GM12878 (cell line): Measurements from ENCODE around the gene IFITM1. TPM values are rescaled to one million over a fixed set of nuclear protein-coding genes. Genes with fewer than 3 reads are reported as not detected.

Experiments
- CREM ChIP-seq: IDR thresholded peaks from 2 replicates; pipeline ENCODE4 v1.6.1; 2014; ENCODE audit warnings: antibody characterized with exemption, low read depth
- CTCF ChIP-seq, 3 experiments: IDR thresholded peaks in 2 of 3; conservative IDR thresholded peaks in 1 of 3; 2 replicates each; pipeline ENCODE4 v1.5.1; 2011; ENCODE audit warnings: low read depth in 3 of 3, low read length in 3 of 3, mild to moderate bottlenecking in 3 of 3, control low read depth in 2 of 3, moderate library complexity in 2 of 3, inconsistent platforms in 1 of 3, mixed read lengths in 1 of 3; ENCODE audit not compliant: control insufficient read depth in 2 of 3, insufficient read depth in 1 of 3; ENCODE audit errors: extremely low read depth in 1 of 3
- HDAC6 ChIP-seq: fragments of 200-600 bp; sonication (generic); IDR thresholded peaks from one replicate; pipeline ENCODE4 v1.8.0; 2017; ENCODE audit warnings: antibody characterized with exemption; ENCODE audit not compliant: unreplicated experiment
- NBN ChIP-seq: fragments of 450-650 bp; IDR thresholded peaks from 2 replicates; pipeline ENCODE4 v1.6.1; 2016
- NFYB ChIP-seq: IDR thresholded peaks from 2 replicates; pipeline ENCODE4 v1.6.1; 2011; ENCODE audit warnings: low read depth, mild to moderate bottlenecking, low read length, improper control_type of control experiment, moderate library complexity; ENCODE audit not compliant: insufficient read depth
- RAD51 ChIP-seq: fragments of 450-650 bp; IDR thresholded peaks from 2 replicates; pipeline ENCODE4 v1.6.1; 2016; ENCODE audit warnings: moderate library complexity, mild to moderate bottlenecking, inconsistent platforms
- SIX5 ChIP-seq: IDR thresholded peaks from 2 replicates; pipeline ENCODE4 v1.6.1; 2011; ENCODE audit warnings: mild to moderate bottlenecking, low read depth, low read length, moderate library complexity; ENCODE audit not compliant: severe bottlenecking
- SMAD5 ChIP-seq: IDR thresholded peaks from 2 replicates; pipeline ENCODE4 v1.6.1; 2016; ENCODE audit warnings: antibody characterized with exemption, low read depth
- TBL1XR1 ChIP-seq: IDR thresholded peaks from 2 replicates; pipeline ENCODE4 v1.6.1; 2012; ENCODE audit warnings: low read depth, low read length, improper control_type of control experiment
- TCF3 ChIP-seq: IDR thresholded peaks from 2 replicates; pipeline ENCODE4 v1.6.1; 2012; ENCODE audit warnings: low read depth, mild to moderate bottlenecking, low read length, borderline replicate concordance; ENCODE audit not compliant: insufficient read depth
- YBX1 ChIP-seq: fragments of 450-650 bp; IDR thresholded peaks from 2 replicates; pipeline ENCODE4 v1.6.1; 2016; ENCODE audit warnings: antibody characterized with exemption
- polyA plus RNA-seq, 11 experiments: library from polyadenylated mRNA; depleted of rRNA in 4 of 11; unstranded in 6 of 11; stranded (reverse) in 5 of 11; fragments of >200 nt; fragmentation: Nextera tagmentation in 4 of 11; fragmentation: Illumina TruSeq in 1 of 11; extraction: Ambion mirVana in 4 of 11; extraction: Trizol in 1 of 11; gene quantifications; 1 replicate in 1 of 11; 2 replicates in 10 of 11; pipeline versions ENCODE4 v1.2.1 to v1.2.3, GENCODE V29; 2011 to 2016; ENCODE audit warnings: inconsistent platforms in 2 of 11, missing spikeins in 2 of 11, low read depth in 1 of 11
- total RNA-seq, 4 experiments: library from RNA; depleted of rRNA in 3 of 4; stranded (reverse); fragments of >200 nt in 3 of 4; fragmentation: Illumina TruSeq in 1 of 4; extraction: Trizol in 1 of 4; gene quantifications; 2 replicates each; pipeline versions ENCODE4 v1.2.1 to v1.2.3, GENCODE V29; 2013 to 2021
- TF ChIP-seq, protein P1 (sequence below): fragments of 450-650 bp; IDR thresholded peaks from 2 replicates; pipeline ENCODE4 v1.6.1; 2017; ENCODE audit warnings: antibody characterized with exemption, mild to moderate bottlenecking, moderate library complexity
- TF ChIP-seq, protein P2 (sequence below): fragments of 450-650 bp; formaldehyde crosslinking; IDR thresholded peaks from 2 replicates; pipeline ENCODE4 v1.5.0; 2022; ENCODE audit warnings: mild to moderate bottlenecking, missing genetic modification characterization

Gene IFITM1
- total and polyA plus RNA-seq, 10 of the 15 experiments (the other 5 are each of a cell fraction or from before 2014, with no cell fraction given) = 396 to 2,788 (median 607) TPM

GRCh38 chr11:293271-293851 lies 20.5 kb upstream of the IFITM1 start (continued):
- TF ChIP-seq, protein P1, sequence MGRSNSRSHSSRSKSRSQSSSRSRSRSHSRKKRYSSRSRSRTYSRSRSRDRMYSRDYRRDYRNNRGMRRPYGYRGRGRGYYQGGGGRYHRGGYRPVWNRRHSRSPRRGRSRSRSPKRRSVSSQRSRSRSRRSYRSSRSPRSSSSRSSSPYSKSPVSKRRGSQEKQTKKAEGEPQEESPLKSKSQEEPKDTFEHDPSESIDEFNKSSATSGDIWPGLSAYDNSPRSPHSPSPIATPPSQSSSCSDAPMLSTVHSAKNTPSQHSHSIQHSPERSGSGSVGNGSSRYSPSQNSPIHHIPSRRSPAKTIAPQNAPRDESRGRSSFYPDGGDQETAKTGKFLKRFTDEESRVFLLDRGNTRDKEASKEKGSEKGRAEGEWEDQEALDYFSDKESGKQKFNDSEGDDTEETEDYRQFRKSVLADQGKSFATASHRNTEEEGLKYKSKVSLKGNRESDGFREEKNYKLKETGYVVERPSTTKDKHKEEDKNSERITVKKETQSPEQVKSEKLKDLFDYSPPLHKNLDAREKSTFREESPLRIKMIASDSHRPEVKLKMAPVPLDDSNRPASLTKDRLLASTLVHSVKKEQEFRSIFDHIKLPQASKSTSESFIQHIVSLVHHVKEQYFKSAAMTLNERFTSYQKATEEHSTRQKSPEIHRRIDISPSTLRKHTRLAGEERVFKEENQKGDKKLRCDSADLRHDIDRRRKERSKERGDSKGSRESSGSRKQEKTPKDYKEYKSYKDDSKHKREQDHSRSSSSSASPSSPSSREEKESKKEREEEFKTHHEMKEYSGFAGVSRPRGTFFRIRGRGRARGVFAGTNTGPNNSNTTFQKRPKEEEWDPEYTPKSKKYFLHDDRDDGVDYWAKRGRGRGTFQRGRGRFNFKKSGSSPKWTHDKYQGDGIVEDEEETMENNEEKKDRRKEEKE = no peak
- TF ChIP-seq, protein P2, sequence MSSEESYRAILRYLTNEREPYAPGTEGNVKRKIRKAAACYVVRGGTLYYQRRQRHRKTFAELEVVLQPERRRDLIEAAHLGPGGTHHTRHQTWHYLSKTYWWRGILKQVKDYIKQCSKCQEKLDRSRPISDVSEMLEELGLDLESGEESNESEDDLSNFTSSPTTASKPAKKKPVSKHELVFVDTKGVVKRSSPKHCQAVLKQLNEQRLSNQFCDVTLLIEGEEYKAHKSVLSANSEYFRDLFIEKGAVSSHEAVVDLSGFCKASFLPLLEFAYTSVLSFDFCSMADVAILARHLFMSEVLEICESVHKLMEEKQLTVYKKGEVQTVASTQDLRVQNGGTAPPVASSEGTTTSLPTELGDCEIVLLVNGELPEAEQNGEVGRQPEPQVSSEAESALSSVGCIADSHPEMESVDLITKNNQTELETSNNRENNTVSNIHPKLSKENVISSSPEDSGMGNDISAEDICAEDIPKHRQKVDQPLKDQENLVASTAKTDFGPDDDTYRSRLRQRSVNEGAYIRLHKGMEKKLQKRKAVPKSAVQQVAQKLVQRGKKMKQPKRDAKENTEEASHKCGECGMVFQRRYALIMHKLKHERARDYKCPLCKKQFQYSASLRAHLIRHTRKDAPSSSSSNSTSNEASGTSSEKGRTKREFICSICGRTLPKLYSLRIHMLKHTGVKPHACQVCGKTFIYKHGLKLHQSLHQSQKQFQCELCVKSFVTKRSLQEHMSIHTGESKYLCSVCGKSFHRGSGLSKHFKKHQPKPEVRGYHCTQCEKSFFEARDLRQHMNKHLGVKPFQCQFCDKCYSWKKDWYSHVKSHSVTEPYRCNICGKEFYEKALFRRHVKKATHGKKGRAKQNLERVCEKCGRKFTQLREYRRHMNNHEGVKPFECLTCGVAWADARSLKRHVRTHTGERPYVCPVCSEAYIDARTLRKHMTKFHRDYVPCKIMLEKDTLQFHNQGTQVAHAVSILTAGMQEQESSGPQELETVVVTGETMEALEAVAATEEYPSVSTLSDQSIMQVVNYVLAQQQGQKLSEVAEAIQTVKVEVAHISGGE (CRISPR knock-in tag) = no peak
- TF ChIP-seq TBL1XR1 = no peak
- TF ChIP-seq NFYB = no peak
- no peak for TF ChIP-seq HDAC6
- no peak for TF ChIP-seq SMAD5
- no peak for TF ChIP-seq SIX5
- TF ChIP-seq NBN = no peak
- no peak for TF ChIP-seq YBX1
- TF ChIP-seq CREM = no peak
- TF ChIP-seq TCF3 = no peak
- no peak for TF ChIP-seq CTCF (IDR thresholded peaks at IDR 0.05 in 2 of 3, conservative IDR thresholded peaks at IDR 0.05 in 1 of 3; ENCODE audit: control insufficient read depth in 2 of 3, extremely low read depth in 1 of 3, insufficient read depth in 1 of 3, low read depth in 3 of 3, low read length in 3 of 3)
- TF ChIP-seq RAD51 = no peak
